Endothelial cell of umbilical vein (primary cell): Measurements from ENCODE around the gene TENM4. TPM values are rescaled to one million over a fixed set of nuclear protein-coding genes. Genes with fewer than 3 reads are reported as not detected.
A peak's percentile ranks its signal among the peaks of the same experiment; 100 is the strongest.

Experiments
- BruUV-seq: library from RNA; stranded (reverse); fragments of 400-500 nt; replicated peaks from 2 replicates; lab custom pipeline; 2021; lab: Mats Ljungman, UMichigan
- CTCF ChIA-PET: fragments of 300-600, 350-600 bp; sonication (Branson Sonifier 250); formaldehyde crosslinking; loops from one replicate; lab custom pipeline; 2021; ENCODE audit warnings: antibody characterized with exemption, inconsistent platforms; lab: Charles Lee
- POLR2A ChIA-PET: fragments of 300-600, 350-600 bp; sonication (Branson Sonifier 250); formaldehyde crosslinking; loops from one replicate; lab custom pipeline; 2021; ENCODE audit warnings: antibody characterized with exemption, inconsistent platforms; lab: Charles Lee
- DNase-seq: peaks from one replicate; pipeline ENCODE4 v3.0.0-alpha.2; 2011; ENCODE audit warnings: low read depth, low spot score
- FAIRE-seq: peaks from 2 replicates; lab custom pipeline; 2011; peaks lifted over from hg19 to GRCh38; lab: Jason Lieb, UNC
- H2AFZ ChIP-seq: 2 replicates; pipeline ENCODE4 v1.6.0; 2012; ENCODE audit warnings: low read depth, low read length, control low read depth, inconsistent platforms
- H3K27ac ChIP-seq: 2 replicates; pipeline ENCODE4 v1.5.1; 2011; ENCODE audit warnings: low read depth, mild to moderate bottlenecking, control low read depth, low read length, moderate library complexity; ENCODE audit not compliant: insufficient read depth
- H3K27me3 ChIP-seq, 2 experiments: 2 replicates each; pipeline versions ENCODE4 v1.6.0 to v1.6.1; 2011; ENCODE audit warnings: low read length in 2 of 2, mixed read lengths in 1 of 2; ENCODE audit not compliant: control insufficient read depth in 2 of 2, insufficient read depth in 2 of 2
- H3K36me3 ChIP-seq, 2 experiments: 2 replicates in 1 of 2; 3 replicates in 1 of 2; pipeline ENCODE4 v1.5.1; 2011; ENCODE audit warnings: low read length in 2 of 2, mild to moderate bottlenecking in 1 of 2, moderate library complexity in 1 of 2; ENCODE audit not compliant: control insufficient read depth in 2 of 2, insufficient read depth in 2 of 2; ENCODE audit errors: extremely low read depth in 1 of 2
- H3K4me1 ChIP-seq: 3 replicates; pipeline ENCODE4 v1.5.1; 2011; ENCODE audit warnings: mild to moderate bottlenecking, low read length; ENCODE audit not compliant: control insufficient read depth, insufficient read depth; ENCODE audit errors: extremely low read depth
- H3K4me2 ChIP-seq: 2 replicates; pipeline ENCODE4 v1.6.1; 2011; ENCODE audit warnings: low read length, control low read depth, mixed read lengths; ENCODE audit not compliant: insufficient read depth
- H3K4me3 ChIP-seq, 3 experiments: fragments of 200-600 bp in 1 of 3; sonication (generic), shearing (Covaris generic) in 1 of 3; replicated peaks in 1 of 3; 2 replicates each; pipeline ENCODE4 v1.5.1; 2011 to 2016; ENCODE audit warnings: control low read depth in 3 of 3, low read length in 3 of 3, mild to moderate bottlenecking in 2 of 3, inconsistent platforms in 1 of 3, low read depth in 1 of 3, moderate library complexity in 1 of 3; ENCODE audit not compliant: insufficient read depth in 1 of 3
- H3K79me2 ChIP-seq: 2 replicates; pipeline ENCODE4 v1.6.0; 2012; ENCODE audit warnings: low read length, inconsistent platforms; ENCODE audit not compliant: control insufficient read depth, insufficient read depth
- H3K9ac ChIP-seq: replicated peaks from 2 replicates; pipeline ENCODE3; 2011; ENCODE audit warnings: low read length, control low read depth; ENCODE audit not compliant: insufficient read depth; ENCODE audit errors: extremely low read depth
- H3K9me1 ChIP-seq: replicated peaks from 3 replicates; pipeline ENCODE4 v1.6.0; 2011; ENCODE audit warnings: mild to moderate bottlenecking, low read length; ENCODE audit not compliant: control insufficient read depth, insufficient read depth; ENCODE audit errors: extremely low read depth
- H3K9me3 ChIP-seq: replicated peaks from 2 replicates; pipeline ENCODE4 v1.5.1; 2012; ENCODE audit warnings: low read length, inconsistent platforms; ENCODE audit not compliant: control insufficient read depth, insufficient read depth
- H4K20me1 ChIP-seq: replicated peaks from 2 replicates; pipeline ENCODE3; 2011; ENCODE audit warnings: mild to moderate bottlenecking, low read length; ENCODE audit not compliant: control insufficient read depth, insufficient read depth; ENCODE audit errors: extremely low read depth
- CTCF ChIP-seq, 2 donors: IDR thresholded peaks; 1 replicate in 1 of 2; 2 replicates in 1 of 2; pipeline ENCODE4 v1.5.1; 2011; ENCODE audit warnings: low read length in 2 of 2, mild to moderate bottlenecking in 2 of 2, moderate library complexity in 2 of 2, control low read depth in 1 of 2, inconsistent platforms in 1 of 2, low read depth in 1 of 2; ENCODE audit not compliant: insufficient read depth in 1 of 2; ENCODE audit errors: extremely low read depth in 1 of 2
- EZH2 ChIP-seq: IDR thresholded peaks from 2 replicates; pipeline ENCODE4 v1.6.1; 2012; ENCODE audit warnings: borderline replicate concordance, low read depth, mild to moderate bottlenecking, moderate library complexity, low read length, inconsistent platforms; ENCODE audit not compliant: severe bottlenecking
- FOS ChIP-seq: IDR thresholded peaks from 2 replicates; pipeline ENCODE4 v1.6.1; 2011; ENCODE audit warnings: mild to moderate bottlenecking, low read length, moderate library complexity, borderline replicate concordance; ENCODE audit not compliant: insufficient read depth
- GATA2 ChIP-seq: IDR thresholded peaks from 2 replicates; pipeline ENCODE4 v1.7.0; 2011; ENCODE audit warnings: low read depth, mild to moderate bottlenecking, moderate library complexity, mixed read lengths, low read length; ENCODE audit not compliant: insufficient read length, insufficient read depth
- JUN ChIP-seq: IDR thresholded peaks from 2 replicates; pipeline ENCODE4 v1.6.1; 2011; ENCODE audit warnings: borderline replicate concordance, low read depth; ENCODE audit not compliant: insufficient read length, insufficient read depth
- MAX ChIP-seq: IDR thresholded peaks from 2 replicates; pipeline ENCODE4 v1.6.1; 2011; ENCODE audit not compliant: insufficient read depth, insufficient read length
- MYC ChIP-seq: IDR thresholded peaks from one replicate; pipeline ENCODE4 v1.6.1; 2011; ENCODE audit warnings: mild to moderate bottlenecking, low read depth, low read length
- POLR2A ChIP-seq: IDR thresholded peaks from 2 replicates; pipeline ENCODE4 v1.6.1; 2012; ENCODE audit warnings: low read depth, mild to moderate bottlenecking, control low read depth, low read length
- POLR2AphosphoS5 ChIP-seq: IDR thresholded peaks from 2 replicates; pipeline ENCODE4 v1.6.1; 2012; ENCODE audit warnings: low read depth, mild to moderate bottlenecking, control low read depth, low read length, moderate library complexity; ENCODE audit not compliant: insufficient read depth
- dilution Hi-C: fragments of 300-500 bp; cut with MboI; formaldehyde crosslinking; loops from one replicate; pipeline ENCODE4 v1.15.0; 2019; ENCODE audit warnings: low sequenced_read_pairs; ENCODE audit not compliant: extremely low pct_ligation_motif_present
- intact Hi-C: fragments of 100-400 bp; cut with micrococcal nuclease; formaldehyde crosslinking; loops from one replicate; pipeline ENCODE4 v1.10.0; 2022
- polyA plus RNA-seq, 4 experiments: library from polyadenylated mRNA; depleted of rRNA in 3 of 4; stranded (reverse) in 3 of 4; unstranded in 1 of 4; fragments of >200 nt; gene quantifications; 2 replicates each; pipeline versions ENCODE4 v1.2.1 to v1.2.3, GENCODE V29; 2011 to 2012; ENCODE audit warnings: missing spikeins in 1 of 4
- total RNA-seq: library from RNA; stranded (reverse); gene quantifications from 2 replicates; pipeline ENCODE4 v1.2.3, GENCODE V29; 2021

Gene TENM4
- total and polyA plus RNA-seq, 2 donors (not counting 3 experiments of a cell fraction or from before 2014, with no cell fraction given) = 0.06 to 0.27 TPM

DNA sequence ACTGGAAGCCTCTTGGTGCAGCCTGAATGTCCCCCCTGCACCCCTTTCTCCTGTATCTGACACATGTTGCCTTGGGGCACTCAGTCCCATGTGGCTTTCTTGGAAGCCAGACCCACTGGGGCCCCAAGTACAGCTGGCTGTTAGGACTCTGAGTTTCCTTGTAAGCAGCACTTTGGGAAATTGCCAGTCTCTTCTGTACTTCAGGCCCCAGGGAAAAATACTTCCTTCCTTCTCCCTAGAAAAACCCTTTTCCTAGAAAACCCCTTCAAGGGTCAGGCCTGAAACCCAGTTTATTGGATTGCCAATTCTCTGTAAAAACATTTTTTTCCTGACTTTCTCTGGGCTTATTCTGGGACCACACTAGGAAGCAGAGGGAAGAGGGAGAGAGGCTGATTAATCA is 360.3 kb downstream of the TENM4 start:
- Histone ChIP-seq H3K27ac (no peak overlapping the region), H4K20me1 (no peaks in the 10 kb centered on the region), H3K27me3 (no peaks in the 10 kb centered on the region), H3K9ac (no peak overlapping the region), H3K4me1 (no peaks in the 10 kb centered on the region), H3K4me2 (no peak overlapping the region), H3K9me1 (no peaks in the 10 kb centered on the region), H3K9me3 (no peaks in the 10 kb centered on the region), H3K4me3 (no peak overlapping the region), H3K79me2 (no peaks in the 10 kb centered on the region), H2AFZ (no peak overlapping the region), H3K36me3 (no peaks in the 10 kb centered on the region)
- DNase-seq (peak; percentile 25), FAIRE-seq (no peak)
- BruUV-seq = no TSS peak
- intact Hi-C loops (loop anchor here (2.0 kb wide), 1 partner anchor 14 kb away; no protein-coding TSS in a partner anchor), dilution Hi-C loops (no loop called here)
- ChIA-PET CTCF (interaction anchor here (1.3 to 7.7 kb wide), 3 partner anchors 14 to 435 kb away, joined by 3 to 85 read pairs (median 7); no protein-coding TSS in a partner anchor), POLR2A (no interaction called here)
- TF ChIP-seq MAX (no peak), JUN (no peak)

DNA sequence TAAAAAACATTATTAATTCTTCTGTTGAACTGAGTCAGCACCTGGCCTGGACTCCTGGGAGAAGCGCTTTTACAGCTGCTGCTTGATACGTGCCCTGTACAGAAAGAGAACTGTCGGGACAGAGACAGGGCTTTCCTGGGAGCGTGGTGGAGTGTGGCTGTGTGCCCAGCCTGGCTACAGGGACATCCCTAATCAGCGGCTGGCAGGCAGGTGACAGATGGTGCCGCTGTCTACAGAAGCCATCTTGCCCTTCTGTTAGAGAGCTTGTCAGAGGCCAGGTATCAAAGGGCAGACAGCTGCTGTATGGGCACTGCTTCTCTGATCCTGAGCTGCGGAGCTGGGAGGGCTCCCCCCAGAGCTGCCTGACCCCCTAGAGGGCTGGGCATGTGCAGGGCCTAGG is 361.8 kb downstream of the TENM4 start:
- Histone ChIP-seq H3K4me1 (no peaks in the 10 kb centered on the region), H3K36me3 (no peaks in the 10 kb centered on the region), H3K79me2 (no peaks in the 10 kb centered on the region), H2AFZ (no peak overlapping the region), H3K4me2 (no peak overlapping the region), H3K4me3 (no peak overlapping the region), H3K27me3 (no peaks in the 10 kb centered on the region), H3K27ac (no peak overlapping the region), H4K20me1 (no peaks in the 10 kb centered on the region), H3K9ac (no peak overlapping the region), H3K9me3 (no peaks in the 10 kb centered on the region), H3K9me1 (no peaks in the 10 kb centered on the region)
- no peak for TF ChIP-seq EZH2
- TF ChIP-seq MYC = no peak
- TF ChIP-seq FOS = no peak
- no peak for TF ChIP-seq POLR2AphosphoS5
- no peak for TF ChIP-seq GATA2
- no peak for TF ChIP-seq POLR2A
- no peak for TF ChIP-seq JUN
- TF ChIP-seq CTCF (IDR thresholded peaks at IDR 0.05; ENCODE audit: extremely low read depth in 1 of 2, insufficient read depth in 1 of 2, low read depth in 1 of 2, low read length in 2 of 2) = no peak
- TF ChIP-seq MAX = no peak
- dilution Hi-C loops (no loop called here), intact Hi-C loops (loop anchor here (2.0 to 5.0 kb wide), 2 partner anchors 16 to 282 kb away; no protein-coding TSS in a partner anchor)
- DNase-seq (no peak), FAIRE-seq (no peak)
- no TSS peak for BruUV-seq
- ChIA-PET POLR2A (no interaction called here), CTCF (interaction anchor here (1.0 to 7.7 kb wide), 7 partner anchors 8 to 434 kb away, joined by 3 to 85 read pairs (median 4); no protein-coding TSS in a partner anchor)
